ENCODE measurements around the gene CRYGD.

GRCh38 chr2:208086029-208086428 lies 38.3 kb downstream of the CRYGD start:
- TF ChIP-seq POLR2A (IDR thresholded peaks at IDR 0.05) (no peak), CTCF (IDR thresholded peaks at IDR 0.05) (no peak)

All from adrenal gland (tissue), 5 donors.